Coronary artery (tissue), 2 donors: ENCODE measurements around the gene SETD1A.

Experiments
- DNase-seq: peaks from one replicate; pipeline ENCODE4 v3.0.0-alpha.2; 2017; ENCODE audit warnings: low spot score
- H3K27ac ChIP-seq, 2 donors: fragments of 200-600 bp; sonication (generic); one replicate each; pipeline ENCODE4 v1.5.1; 2016 to 2019
- H3K4me3 ChIP-seq: fragments of 200-600 bp; sonication (generic); 2 replicates; pipeline ENCODE4 v1.5.1; 2016; ENCODE audit warnings: mild to moderate bottlenecking, moderate library complexity
- TF ChIP-seq, protein P1 (sequence below): fragments of 200-600 bp; sonication (generic); IDR thresholded peaks from one replicate; pipeline ENCODE4 v1.5.1; 2019; ENCODE audit warnings: antibody characterized with exemption

SETD1A gene

DNA sequence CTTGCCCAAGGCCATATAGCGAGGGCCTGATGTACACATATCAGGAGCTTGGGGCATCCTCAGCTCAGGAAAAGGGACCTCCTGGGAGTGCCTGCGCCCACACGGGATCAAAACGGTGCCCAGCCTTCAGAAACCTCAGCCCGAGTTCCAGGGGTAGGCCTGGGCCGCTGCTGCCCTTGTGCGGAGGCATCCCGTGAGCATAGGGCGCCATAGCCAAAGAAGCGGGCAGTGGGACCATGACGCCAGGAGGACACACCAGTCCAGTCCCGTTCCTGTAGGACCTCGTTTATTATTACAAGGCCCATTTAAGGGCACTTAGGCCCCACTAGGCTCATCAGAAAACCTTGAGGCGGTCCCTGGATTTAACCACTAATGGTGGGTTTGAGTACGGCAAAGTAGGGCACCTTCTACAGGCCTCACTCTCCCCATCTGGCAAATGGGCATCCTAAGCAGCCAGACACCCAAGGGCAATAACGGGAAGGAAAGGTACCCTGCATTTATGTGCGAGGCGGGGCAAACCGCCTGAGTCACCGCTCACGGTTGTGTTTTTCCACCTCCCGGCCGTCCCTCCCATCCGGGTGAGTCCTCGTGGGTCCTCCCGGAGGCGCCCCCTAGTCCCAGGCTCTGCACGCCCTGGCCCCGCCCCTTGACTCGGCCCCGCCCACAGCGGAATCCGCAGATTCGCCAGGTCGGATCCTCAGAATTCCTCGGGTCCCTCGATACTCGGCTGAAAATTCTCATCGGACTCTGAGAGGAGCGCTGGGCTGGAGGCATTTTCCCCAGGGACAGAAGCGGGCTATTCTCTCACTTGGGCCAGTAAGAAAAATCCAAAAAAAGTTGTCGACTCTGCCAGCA, 726 bp upstream of the SETD1A start:
- Histone ChIP-seq H3K27ac (peak overlapping the region; percentile 92 to 98), H3K4me3 (peak overlapping the region; percentile 93)
- TF ChIP-seq, protein P1, sequence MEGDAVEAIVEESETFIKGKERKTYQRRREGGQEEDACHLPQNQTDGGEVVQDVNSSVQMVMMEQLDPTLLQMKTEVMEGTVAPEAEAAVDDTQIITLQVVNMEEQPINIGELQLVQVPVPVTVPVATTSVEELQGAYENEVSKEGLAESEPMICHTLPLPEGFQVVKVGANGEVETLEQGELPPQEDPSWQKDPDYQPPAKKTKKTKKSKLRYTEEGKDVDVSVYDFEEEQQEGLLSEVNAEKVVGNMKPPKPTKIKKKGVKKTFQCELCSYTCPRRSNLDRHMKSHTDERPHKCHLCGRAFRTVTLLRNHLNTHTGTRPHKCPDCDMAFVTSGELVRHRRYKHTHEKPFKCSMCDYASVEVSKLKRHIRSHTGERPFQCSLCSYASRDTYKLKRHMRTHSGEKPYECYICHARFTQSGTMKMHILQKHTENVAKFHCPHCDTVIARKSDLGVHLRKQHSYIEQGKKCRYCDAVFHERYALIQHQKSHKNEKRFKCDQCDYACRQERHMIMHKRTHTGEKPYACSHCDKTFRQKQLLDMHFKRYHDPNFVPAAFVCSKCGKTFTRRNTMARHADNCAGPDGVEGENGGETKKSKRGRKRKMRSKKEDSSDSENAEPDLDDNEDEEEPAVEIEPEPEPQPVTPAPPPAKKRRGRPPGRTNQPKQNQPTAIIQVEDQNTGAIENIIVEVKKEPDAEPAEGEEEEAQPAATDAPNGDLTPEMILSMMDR, result no peak
- DNase-seq, result peak; percentile 92

GRCh38 chr16:30958175-30959079, 873 bp downstream of the SETD1A start:
- H3K27ac ChIP-seq, result peak overlapping the region; percentile 92 to 98
- DNase-seq, result no peak
- TF ChIP-seq, protein P1, result no peak
- peak overlapping the region; percentile 93 for H3K4me3 ChIP-seq

- Histone ChIP-seq H3K4me3 (no peak overlapping the region), H3K27ac (no peak overlapping the region)
- TF ChIP-seq, protein P1, result no peak
- DNase-seq, result no peak
Measured at GRCh38 chr16:30961384-30961783, 3.8 kb downstream of the SETD1A start.

DNA sequence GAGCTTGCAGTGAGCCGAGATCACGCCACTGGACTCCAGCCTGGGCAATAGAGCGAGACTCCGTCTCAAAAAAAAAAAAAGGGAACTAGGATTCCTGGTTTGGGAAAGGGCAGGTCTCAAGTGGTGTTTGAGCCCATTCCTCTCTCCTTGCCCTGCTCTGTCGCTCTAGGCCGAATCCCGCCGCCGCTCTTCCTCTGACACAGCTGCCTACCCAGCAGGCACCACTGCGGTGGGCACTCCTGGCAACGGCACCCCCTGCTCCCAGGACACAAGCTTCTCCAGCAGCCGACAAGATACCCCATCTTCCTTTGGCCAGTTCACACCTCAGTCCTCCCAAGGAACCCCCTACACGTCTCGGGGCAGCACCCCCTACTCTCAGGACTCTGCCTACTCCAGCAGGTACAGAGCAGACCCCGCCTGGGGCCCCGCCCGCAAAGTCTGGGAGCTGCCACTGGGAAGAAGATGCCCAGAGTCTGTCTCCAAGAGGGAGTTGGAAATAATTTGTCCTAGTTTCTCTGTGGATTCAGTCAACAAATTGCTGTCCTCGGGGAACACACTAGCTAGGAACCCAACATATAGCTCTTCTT, 6.5 kb downstream of the SETD1A start:
- no peak for DNase-seq
- TF ChIP-seq, protein P1, result no peak
- Histone ChIP-seq H3K27ac (no peak overlapping the region), H3K4me3 (no peak overlapping the region)

DNA sequence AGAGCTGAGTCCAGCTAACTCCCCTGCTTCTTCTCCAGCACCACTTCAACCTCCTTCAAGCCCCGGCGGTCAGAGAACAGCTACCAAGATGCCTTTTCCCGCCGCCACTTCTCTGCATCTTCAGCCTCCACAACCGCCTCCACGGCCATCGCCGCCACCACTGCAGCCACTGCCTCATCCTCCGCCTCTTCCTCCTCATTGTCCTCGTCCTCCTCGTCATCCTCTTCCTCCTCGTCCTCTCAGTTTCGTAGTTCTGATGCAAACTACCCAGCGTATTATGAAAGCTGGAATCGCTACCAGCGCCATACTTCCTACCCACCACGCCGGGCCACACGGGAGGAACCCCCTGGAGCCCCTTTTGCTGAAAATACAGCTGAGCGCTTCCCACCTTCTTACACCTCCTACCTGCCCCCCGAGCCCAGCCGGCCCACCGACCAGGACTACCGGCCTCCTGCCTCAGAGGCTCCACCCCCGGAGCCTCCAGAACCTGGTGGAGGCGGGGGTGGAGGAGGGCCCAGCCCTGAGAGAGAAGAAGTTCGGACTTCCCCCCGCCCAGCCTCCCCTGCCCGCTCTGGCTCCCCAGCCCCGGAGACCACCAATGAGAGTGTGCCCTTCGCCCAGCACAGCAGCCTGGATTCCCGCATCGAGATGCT, 7.1 kb downstream of the SETD1A start:
- DNase-seq, result no peak
- TF ChIP-seq, protein P1, result no peak
- no peak overlapping the region for H3K4me3 ChIP-seq
- H3K27ac ChIP-seq, result no peak overlapping the region

DNA sequence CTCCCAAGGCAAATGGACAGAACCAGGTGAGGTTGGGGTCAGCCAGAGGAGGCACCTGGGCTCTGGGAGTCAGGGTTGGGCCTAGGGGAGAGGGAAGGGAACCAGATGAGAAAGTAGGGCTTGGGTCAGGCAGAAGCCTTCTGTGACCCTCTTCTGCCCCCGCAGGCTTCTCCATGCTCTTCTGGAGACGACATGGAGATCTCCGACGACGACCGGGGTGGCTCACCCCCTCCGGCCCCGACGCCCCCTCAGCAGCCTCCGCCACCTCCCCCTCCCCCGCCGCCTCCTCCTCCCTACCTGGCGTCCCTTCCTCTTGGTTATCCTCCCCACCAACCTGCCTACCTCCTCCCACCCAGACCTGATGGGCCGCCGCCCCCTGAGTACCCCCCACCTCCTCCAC, 7.9 kb downstream of the SETD1A start:
- DNase-seq, result no peak

More for the DNA sequence above, 7.9 kb downstream of the SETD1A start:
- TF ChIP-seq, protein P1, result no peak
- Histone ChIP-seq H3K4me3 (no peak overlapping the region), H3K27ac (no peak overlapping the region)
